RKO (cell line): ENCODE results near the gene CCNY.
"Not testable (repeated sequence)": the region's sequence is repeated elsewhere in the genome, so short reads cannot be mapped to it uniquely, and the experiment has no call there.

ENCODE experiments used
- DNase-seq: peaks from one replicate; pipeline ENCODE4 v3.0.0-alpha.2; 2016; ENCODE audit warnings: low spot score

Gene CCNY

DNA sequence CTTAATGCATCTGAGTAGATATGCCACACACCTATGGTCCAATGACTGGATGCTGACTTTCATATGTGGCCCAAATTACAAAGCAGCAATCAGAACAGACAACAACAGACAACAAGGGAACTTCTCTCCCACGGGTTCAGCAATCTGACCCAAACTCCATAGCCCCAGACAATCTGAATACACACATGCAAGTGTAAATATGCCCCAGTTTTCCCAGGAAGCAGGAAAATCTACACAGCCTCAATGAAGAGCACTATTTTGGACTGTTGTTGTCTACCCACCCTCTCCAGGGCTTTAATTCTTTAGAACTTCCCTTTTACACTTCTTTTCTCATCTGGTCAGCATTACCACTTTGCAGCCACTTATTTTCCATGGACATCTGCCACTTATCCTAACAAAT lies 2.0 kb upstream of the CCNY start:
- DNase-seq, result no peak

GRCh38 chr10:35335133-35336083 lies 901 bp upstream of the CCNY start:
- DNase-seq, result peak; percentile 71

- peak; percentile 62 for DNase-seq
Observed at GRCh38 chr10:35336921-35337823, 863 bp downstream of the CCNY start.

- peak; percentile 74 for DNase-seq
Observed at GRCh38 chr10:35339942-35340341, 3.6 kb downstream of the CCNY start.

DNA sequence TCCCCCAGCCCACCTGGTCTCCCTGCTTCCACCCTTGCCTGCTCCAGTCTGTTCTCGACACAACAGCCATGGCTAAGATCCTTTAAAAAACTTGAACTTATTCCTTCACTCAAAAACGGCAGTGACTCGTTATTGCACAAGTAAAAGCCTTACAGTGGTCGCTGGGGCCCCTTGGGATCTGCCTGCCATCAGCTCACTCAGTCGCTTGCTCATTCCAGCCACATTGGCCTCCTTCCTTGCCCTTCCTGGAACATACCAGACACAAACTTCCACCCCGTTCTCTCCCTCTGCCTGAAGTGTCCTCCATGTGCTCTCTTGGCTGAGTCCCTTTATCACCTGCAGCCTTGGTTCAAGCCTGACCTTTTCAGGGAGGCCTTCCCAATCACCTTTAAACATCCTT lies 4.7 kb downstream of the CCNY start:
- DNase-seq, result no peak

DNA sequence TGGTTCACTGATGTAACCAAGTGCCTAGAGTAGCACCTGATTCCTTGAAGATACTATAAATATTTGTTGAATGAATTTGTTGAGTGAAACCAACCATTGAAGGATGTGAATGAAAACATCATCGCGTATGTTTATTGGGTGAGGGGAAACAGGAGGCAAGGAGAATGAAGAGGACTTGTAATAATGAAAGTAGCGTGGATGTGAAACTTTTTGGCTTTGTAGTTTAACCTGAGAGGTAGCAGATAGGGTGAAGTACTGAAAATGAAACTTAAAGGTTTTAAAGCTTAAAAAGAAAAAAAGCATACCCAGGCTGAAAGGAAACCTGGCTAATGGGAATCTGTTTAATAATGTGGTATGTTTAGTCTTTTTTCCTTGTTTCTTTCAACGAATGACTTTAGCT lies 5.2 kb downstream of the CCNY start:
- DNase-seq, result no peak

- DNase-seq, result no peak
Observed at GRCh38 chr10:35342183-35342753, 6.0 kb downstream of the CCNY start.

DNA sequence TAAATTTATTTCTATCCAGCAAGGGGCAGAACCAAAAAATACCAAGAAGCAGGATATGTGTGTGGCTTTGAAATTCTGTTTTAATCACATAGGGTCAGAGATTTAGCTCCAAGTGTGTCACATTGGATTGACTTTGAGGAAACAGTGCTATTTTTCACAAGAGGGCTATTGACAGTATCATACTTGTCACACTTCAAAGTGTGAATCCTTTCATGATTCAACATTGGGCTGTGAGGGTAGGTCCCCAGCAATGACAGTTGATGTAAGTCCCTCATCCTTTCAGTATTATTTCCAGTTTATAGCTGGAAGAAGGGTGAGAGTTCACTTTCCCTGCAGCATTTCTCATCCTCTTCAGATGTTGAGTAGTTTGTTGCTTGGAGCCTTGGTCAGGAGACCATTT lies 7.4 kb downstream of the CCNY start:
- DNase-seq, result no peak

DNA sequence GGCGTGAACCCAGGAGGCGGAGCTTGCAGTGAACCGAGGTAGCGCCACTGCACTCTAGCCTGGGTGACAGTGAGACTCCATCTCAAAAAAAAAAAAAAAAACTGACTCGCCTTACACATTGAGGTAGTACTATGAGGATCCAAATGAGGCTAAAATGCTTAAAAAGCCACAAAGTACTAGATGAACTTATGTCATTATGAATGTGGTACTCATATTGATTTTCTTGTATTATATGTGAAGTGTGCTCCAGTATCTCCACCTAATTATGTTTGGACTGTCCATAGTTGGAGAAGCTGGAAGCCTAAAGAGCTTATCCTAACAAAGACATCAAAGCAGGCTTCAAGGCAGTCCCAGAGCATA lies 9.1 kb downstream of the CCNY start:
- DNase-seq, result no peak

DNA sequence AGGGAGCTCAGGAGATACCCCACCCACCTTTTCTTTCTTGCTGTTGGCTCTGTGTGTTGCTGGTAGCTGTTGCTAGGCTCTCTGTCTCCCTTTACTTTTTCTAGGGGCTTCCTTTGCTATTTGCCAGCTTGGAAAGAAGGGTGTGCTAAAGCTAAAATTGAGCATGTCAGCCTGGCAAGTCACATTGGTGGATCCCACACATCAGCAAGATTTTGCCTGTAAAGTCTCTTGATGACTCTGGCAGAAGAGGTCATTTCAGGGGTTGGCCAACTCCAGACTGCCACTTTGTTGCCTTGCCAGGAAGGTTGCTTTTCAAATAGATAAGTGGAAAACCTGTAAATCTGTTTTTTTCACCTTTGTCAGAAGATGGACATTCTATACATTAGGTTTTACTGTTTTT lies 9.9 kb downstream of the CCNY start:
- no peak for DNase-seq

- no peak for DNase-seq
Observed at GRCh38 chr10:35347121-35347562, 10.8 kb downstream of the CCNY start.

DNA sequence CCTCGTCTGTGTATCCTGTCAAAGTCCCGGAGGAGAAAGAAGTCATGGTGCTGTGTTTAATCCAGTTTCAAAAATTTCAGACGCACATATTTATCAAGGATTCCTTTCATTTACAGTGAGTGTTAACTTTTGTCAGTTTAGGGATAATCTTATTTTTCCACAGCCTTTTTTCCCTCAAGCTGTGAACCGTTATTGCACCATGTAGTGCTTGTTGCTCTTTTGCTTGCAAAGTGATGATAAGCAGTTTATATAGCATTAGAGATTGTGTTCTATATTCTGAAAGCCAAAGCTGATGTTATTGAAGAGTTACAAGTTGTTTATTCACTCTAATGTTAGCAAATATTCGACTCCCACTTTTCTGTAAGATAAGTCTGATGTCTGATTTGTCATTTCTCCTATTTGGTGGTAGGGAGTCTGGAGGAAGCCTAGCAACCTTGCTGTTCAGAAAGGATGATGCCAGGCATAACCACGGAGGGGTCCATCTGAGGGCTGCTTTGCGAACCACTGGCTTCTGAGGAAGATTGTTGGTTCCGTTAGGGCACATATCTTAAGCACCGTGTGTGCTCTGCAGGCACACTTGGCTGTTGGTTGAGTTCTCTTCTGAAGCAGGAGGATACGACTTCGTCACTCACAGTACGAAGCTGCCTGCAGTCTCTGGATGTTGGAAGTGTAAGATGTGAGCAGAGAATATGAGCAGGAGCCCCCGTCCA lies 11.7 kb downstream of the CCNY start:
- no peak for DNase-seq

GRCh38 chr10:35348609-35349388 lies 12.5 kb downstream of the CCNY start:
- no peak for DNase-seq

- no peak for DNase-seq
Observed at GRCh38 chr10:35349389-35349915, 13.1 kb downstream of the CCNY start.

DNA sequence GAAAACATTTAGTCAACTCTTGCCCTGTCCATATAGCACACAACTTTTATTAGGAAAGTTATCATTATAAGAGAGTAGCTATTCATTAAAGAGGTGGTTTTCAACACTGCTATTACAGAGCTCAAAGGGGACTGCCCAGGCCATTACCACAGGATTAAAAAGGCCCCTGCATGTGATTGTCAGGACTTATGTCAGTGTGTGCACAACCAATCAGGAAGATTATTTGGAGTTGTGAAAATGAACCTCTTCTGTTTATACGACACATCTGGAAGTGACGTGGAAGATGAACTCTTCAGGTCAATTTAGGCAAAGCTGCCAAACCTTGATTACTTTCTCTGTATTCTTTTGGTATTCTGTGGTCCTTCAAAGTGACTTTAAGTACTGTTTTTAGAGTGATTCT lies 14.7 kb downstream of the CCNY start:
- no peak for DNase-seq

GRCh38 chr10:35352097-35352496 lies 15.8 kb downstream of the CCNY start:
- no peak for DNase-seq

GRCh38 chr10:35352512-35352911 lies 16.2 kb downstream of the CCNY start:
- no peak for DNase-seq

- DNase-seq, result no peak
Observed at GRCh38 chr10:35353395-35353794, 17.1 kb downstream of the CCNY start.

- no peak for DNase-seq
Observed at GRCh38 chr10:35353805-35354204, 17.5 kb downstream of the CCNY start.

DNA sequence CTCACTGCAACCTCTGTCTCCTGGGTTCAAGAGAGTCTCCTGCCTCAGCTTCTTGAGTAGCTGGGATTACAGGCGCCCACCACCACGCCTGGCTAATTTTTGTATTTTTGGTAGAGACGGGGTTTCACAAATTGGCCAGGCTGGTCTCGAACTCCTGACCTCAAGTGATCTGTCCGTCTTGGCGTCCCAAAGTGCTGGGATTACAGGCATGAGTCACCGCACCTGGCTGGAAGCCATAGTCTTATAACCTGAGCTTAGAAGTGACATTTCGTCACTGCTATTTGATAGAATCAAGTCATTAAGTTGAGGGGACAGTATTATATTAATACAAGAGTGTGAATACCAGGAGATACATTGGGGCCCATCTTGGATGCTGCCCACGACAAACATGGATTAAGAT lies 17.9 kb downstream of the CCNY start:
- DNase-seq, result not testable (repeated sequence)
